OCI-LY3 (cell line): Measurements from ENCODE around the gene BRF1.

ENCODE experiments used
- H2AFZ ChIP-seq: fragments of 200-600, 300-600 bp; shearing (Covaris generic); 2 replicates; pipeline ENCODE4 v1.6.0; 2014; ENCODE audit warnings: antibody characterized with exemption, low read depth, low read length
- H3K27ac ChIP-seq: fragments of 200-600, 300-600 bp; sonication (generic); 2 replicates; pipeline ENCODE4 v1.5.1; 2014; ENCODE audit warnings: mild to moderate bottlenecking, low read length, moderate library complexity, mixed read lengths
- H3K27me3 ChIP-seq: fragments of 200-600, 300-600 bp; sonication (generic); 2 replicates; pipeline ENCODE4 v1.6.1; 2014; ENCODE audit warnings: low read depth, low read length, mixed read lengths
- H3K36me3 ChIP-seq: fragments of 200-600, 300-600 bp; sonication (generic); replicated peaks from 2 replicates; pipeline ENCODE3; 2014; ENCODE audit warnings: low read depth, low read length, mixed read lengths
- H3K4me1 ChIP-seq: fragments of 300-600, 200-600 bp; sonication (generic); 2 replicates; pipeline ENCODE4 v1.6.1; 2014; ENCODE audit warnings: low read length, mixed read lengths
- H3K4me2 ChIP-seq: fragments of 200-600, 300-600 bp; sonication (generic); 2 replicates; pipeline ENCODE4 v1.6.1; 2014; ENCODE audit warnings: low read length, mixed read lengths
- H3K4me3 ChIP-seq: fragments of 300-600, 200-600 bp; sonication (generic); 2 replicates; pipeline ENCODE4 v1.5.1; 2014; ENCODE audit warnings: antibody characterized with exemption, mild to moderate bottlenecking, low read length, moderate library complexity
- H3K79me2 ChIP-seq: fragments of 300-600, 200-600 bp; shearing (Covaris generic); 2 replicates; pipeline ENCODE4 v1.6.1; 2014; ENCODE audit warnings: mild to moderate bottlenecking, low read length, mixed read lengths
- H3K9ac ChIP-seq: fragments of 300-600, 200-600 bp; shearing (Covaris generic); 2 replicates; pipeline ENCODE4 v1.6.0; 2014; ENCODE audit warnings: mild to moderate bottlenecking, low read length, moderate library complexity
- H3K9me3 ChIP-seq: fragments of 200-600, 300-600 bp; shearing (Covaris generic); 2 replicates; pipeline ENCODE4 v1.6.1; 2014; ENCODE audit warnings: low read length, mixed read lengths; ENCODE audit not compliant: insufficient read depth
- H4K20me1 ChIP-seq: fragments of 200-600, 300-600 bp; sonication (generic); 2 replicates; pipeline ENCODE4 v1.6.1; 2016; ENCODE audit warnings: low read length, mixed read lengths; ENCODE audit not compliant: insufficient read depth
- EZH2phosphoT487 ChIP-seq: fragments of 200-600 bp; shearing (Covaris generic); IDR thresholded peaks from 2 replicates; pipeline ENCODE4 v1.6.1; 2018; ENCODE audit warnings: antibody characterized with exemption, mixed run types, low read depth
- TF ChIP-seq, protein P1 (sequence below): fragments of 200-600, 300-600 bp; sonication (generic); IDR thresholded peaks from 2 replicates; pipeline ENCODE4 v1.5.1; 2014; ENCODE audit warnings: antibody characterized with exemption, low read length, low read depth

BRF1 gene, protein sequence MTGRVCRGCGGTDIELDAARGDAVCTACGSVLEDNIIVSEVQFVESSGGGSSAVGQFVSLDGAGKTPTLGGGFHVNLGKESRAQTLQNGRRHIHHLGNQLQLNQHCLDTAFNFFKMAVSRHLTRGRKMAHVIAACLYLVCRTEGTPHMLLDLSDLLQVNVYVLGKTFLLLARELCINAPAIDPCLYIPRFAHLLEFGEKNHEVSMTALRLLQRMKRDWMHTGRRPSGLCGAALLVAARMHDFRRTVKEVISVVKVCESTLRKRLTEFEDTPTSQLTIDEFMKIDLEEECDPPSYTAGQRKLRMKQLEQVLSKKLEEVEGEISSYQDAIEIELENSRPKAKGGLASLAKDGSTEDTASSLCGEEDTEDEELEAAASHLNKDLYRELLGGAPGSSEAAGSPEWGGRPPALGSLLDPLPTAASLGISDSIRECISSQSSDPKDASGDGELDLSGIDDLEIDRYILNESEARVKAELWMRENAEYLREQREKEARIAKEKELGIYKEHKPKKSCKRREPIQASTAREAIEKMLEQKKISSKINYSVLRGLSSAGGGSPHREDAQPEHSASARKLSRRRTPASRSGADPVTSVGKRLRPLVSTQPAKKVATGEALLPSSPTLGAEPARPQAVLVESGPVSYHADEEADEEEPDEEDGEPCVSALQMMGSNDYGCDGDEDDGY

DNA sequence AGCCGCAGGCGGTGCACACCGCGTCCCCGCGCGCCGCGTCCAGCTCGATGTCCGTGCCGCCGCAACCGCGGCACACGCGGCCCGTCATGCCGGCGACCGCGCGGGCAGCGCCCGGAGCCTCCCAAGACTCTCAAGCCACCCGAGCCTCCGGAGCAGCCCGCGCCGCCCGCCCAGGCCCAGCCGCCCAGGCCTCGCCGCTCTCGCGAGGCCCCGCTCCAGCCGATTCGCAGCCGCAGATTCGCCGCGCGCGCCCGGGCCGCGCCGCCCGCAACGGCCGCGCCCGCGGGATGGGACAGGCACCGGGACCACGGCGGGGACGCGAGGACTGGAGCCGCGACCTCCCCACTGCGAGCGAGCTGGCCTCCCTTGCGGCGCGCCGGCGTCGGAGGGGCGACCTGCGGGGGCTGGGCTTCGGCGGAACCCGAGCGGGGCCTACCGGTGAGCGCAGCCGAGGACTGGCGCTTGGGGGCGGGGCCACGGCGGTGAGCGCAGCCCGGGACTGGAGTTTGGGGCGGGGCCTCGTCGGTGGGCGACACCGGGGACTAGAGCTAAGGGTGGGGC lies at the start of gene BRF1:
Gene BRF1, minus strand, starts transcription at position 460 of the 561 bp plus-strand sequence. Its CDS starts 372 bp downstream, at position 88.
- Histone ChIP-seq H3K27me3 (no peaks in the 10 kb centered on the region), H2AFZ (peak within 1 kb of the TSS; percentile 84; the same call in 1 of the 2 replicates), H3K9me3 (no peaks in the 10 kb centered on the region), H3K36me3 (no peaks in the 10 kb centered on the region), H3K9ac (peak within 1 kb of the TSS; percentile 63), H3K27ac (peak within 1 kb of the TSS; percentile 79), H3K4me3 (peak within 1 kb of the TSS; percentile 81), H3K4me2 (peak within 1 kb of the TSS; percentile 90), H4K20me1 (no peaks in the 10 kb centered on the region), H3K79me2 (peaks cover 45% of the 10 kb centered on the region), H3K4me1 (peaks cover 12% of the 10 kb centered on the region)
- TF ChIP-seq, protein P1, sequence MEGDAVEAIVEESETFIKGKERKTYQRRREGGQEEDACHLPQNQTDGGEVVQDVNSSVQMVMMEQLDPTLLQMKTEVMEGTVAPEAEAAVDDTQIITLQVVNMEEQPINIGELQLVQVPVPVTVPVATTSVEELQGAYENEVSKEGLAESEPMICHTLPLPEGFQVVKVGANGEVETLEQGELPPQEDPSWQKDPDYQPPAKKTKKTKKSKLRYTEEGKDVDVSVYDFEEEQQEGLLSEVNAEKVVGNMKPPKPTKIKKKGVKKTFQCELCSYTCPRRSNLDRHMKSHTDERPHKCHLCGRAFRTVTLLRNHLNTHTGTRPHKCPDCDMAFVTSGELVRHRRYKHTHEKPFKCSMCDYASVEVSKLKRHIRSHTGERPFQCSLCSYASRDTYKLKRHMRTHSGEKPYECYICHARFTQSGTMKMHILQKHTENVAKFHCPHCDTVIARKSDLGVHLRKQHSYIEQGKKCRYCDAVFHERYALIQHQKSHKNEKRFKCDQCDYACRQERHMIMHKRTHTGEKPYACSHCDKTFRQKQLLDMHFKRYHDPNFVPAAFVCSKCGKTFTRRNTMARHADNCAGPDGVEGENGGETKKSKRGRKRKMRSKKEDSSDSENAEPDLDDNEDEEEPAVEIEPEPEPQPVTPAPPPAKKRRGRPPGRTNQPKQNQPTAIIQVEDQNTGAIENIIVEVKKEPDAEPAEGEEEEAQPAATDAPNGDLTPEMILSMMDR, result no peak
- TF ChIP-seq EZH2phosphoT487, result no peak

DNA sequence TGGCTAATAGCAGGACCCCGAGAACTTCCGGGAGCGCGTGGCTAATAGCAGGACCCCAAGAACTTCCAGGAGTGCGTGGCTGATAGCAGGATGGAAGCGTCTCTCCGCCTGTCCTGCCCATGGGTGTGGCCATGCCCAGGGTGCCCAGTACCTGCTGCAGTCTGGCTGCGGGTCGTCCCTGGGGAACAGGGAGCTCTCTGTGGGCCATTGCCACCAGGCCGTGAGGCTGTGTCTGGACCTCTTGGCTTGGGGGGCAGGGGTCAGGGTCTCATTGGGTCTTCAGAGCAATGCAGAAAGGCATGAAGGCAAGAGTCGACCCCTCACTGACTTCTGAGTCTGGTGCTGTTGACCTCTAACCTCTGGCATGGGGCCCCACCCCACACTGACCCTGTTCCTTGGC lies 49.2 kb upstream of the BRF1 start:
- H3K4me1 ChIP-seq, result peaks cover 9% of the 10 kb centered on the region
- H3K9ac ChIP-seq, result no peak overlapping the region
- H3K4me2 ChIP-seq, result no peak overlapping the region
- no peak overlapping the region for H3K27ac ChIP-seq
- TF ChIP-seq, protein P1, result no peak
- H3K9me3 ChIP-seq, result no peaks in the 10 kb centered on the region
- H3K27me3 ChIP-seq, result no peaks in the 10 kb centered on the region
- H3K79me2 ChIP-seq, result peaks cover 2% of the 10 kb centered on the region; the same call in 1 of the 2 replicates
- H4K20me1 ChIP-seq, result peaks cover 4% of the 10 kb centered on the region; the same call in 1 of the 2 replicates
- no peak overlapping the region for H3K4me3 ChIP-seq
- no peak overlapping the region for H2AFZ ChIP-seq
- no peaks in the 10 kb centered on the region for H3K36me3 ChIP-seq

DNA sequence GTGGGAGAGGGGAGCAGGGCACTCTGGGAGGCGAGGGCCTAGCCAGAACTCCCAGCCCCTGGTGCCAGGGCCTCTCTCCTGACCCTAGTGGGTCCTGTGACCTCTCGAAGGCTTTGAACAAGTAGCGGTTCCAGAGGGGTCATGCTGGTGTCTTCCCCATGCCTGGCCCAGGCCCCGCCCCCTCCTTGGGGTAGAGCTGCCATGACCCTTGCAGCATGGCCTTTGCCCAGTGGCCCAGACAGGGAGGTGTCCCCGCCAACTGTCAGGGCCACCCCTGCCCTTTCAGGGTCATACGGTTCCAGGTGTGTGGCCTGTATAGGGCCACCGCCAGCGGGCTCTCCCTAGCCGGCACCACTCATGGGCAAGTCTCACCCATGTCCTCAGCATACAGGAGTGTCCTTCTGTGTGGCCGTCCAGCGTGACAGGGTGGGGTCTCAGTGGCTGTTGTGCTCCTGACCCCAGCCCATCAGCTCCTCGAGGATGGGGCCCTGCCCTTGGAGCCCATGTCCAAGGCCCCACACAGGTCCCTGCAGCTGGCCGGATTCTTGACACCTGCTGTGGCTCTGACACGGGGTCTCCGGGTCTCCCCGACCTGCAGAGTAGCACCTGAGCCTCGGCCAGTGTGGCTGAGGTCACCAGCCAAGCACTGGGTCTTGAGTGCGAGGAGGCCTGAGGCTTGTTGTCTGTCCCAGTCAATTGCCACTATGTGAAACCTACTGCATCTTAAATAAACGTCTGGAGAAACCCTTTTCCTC lies 48.3 kb upstream of the BRF1 start:
- Histone ChIP-seq H3K4me3 (no peak overlapping the region), H3K36me3 (no peaks in the 10 kb centered on the region), H4K20me1 (peaks cover 4% of the 10 kb centered on the region; the same call in 1 of the 2 replicates), H3K4me2 (no peak overlapping the region), H3K27me3 (no peaks in the 10 kb centered on the region), H3K9ac (no peak overlapping the region), H3K27ac (no peak overlapping the region), H2AFZ (no peak overlapping the region), H3K79me2 (peaks cover 2% of the 10 kb centered on the region; the same call in 1 of the 2 replicates), H3K9me3 (no peaks in the 10 kb centered on the region), H3K4me1 (peaks cover 9% of the 10 kb centered on the region)
- TF ChIP-seq, protein P1, result no peak
- TF ChIP-seq EZH2phosphoT487, result no peak
